Endothelial cell of umbilical vein (primary cell): ENCODE measurements around the gene GPR34. TPM values are rescaled to one million over a fixed set of nuclear protein-coding genes. Genes with fewer than 3 reads are reported as not detected.

Experiments
- BruUV-seq: library from RNA; stranded (reverse); fragments of 400-500 nt; replicated peaks from 2 replicates; lab custom pipeline; 2021; lab: Mats Ljungman, UMichigan
- CTCF ChIA-PET: fragments of 300-600, 350-600 bp; sonication (Branson Sonifier 250); formaldehyde crosslinking; loops from one replicate; lab custom pipeline; 2021; ENCODE audit warnings: antibody characterized with exemption, inconsistent platforms; lab: Charles Lee
- POLR2A ChIA-PET: fragments of 300-600, 350-600 bp; sonication (Branson Sonifier 250); formaldehyde crosslinking; loops from one replicate; lab custom pipeline; 2021; ENCODE audit warnings: antibody characterized with exemption, inconsistent platforms; lab: Charles Lee
- DNase-seq: peaks from one replicate; pipeline ENCODE4 v3.0.0-alpha.2; 2011; ENCODE audit warnings: low read depth, low spot score
- FAIRE-seq: peaks from 2 replicates; lab custom pipeline; 2011; peaks lifted over from hg19 to GRCh38; lab: Jason Lieb, UNC
- H2AFZ ChIP-seq: 2 replicates; pipeline ENCODE4 v1.6.0; 2012; ENCODE audit warnings: low read depth, low read length, control low read depth, inconsistent platforms
- H3K27ac ChIP-seq: 2 replicates; pipeline ENCODE4 v1.5.1; 2011; ENCODE audit warnings: low read depth, mild to moderate bottlenecking, control low read depth, low read length, moderate library complexity; ENCODE audit not compliant: insufficient read depth
- H3K27me3 ChIP-seq, 2 experiments: 2 replicates each; pipeline versions ENCODE4 v1.6.0 to v1.6.1; 2011; ENCODE audit warnings: low read length in 2 of 2, mixed read lengths in 1 of 2; ENCODE audit not compliant: control insufficient read depth in 2 of 2, insufficient read depth in 2 of 2
- H3K36me3 ChIP-seq, 2 experiments: 2 replicates in 1 of 2; 3 replicates in 1 of 2; pipeline ENCODE4 v1.5.1; 2011; ENCODE audit warnings: low read length in 2 of 2, mild to moderate bottlenecking in 1 of 2, moderate library complexity in 1 of 2; ENCODE audit not compliant: control insufficient read depth in 2 of 2, insufficient read depth in 2 of 2; ENCODE audit errors: extremely low read depth in 1 of 2
- H3K4me1 ChIP-seq: 3 replicates; pipeline ENCODE4 v1.5.1; 2011; ENCODE audit warnings: mild to moderate bottlenecking, low read length; ENCODE audit not compliant: control insufficient read depth, insufficient read depth; ENCODE audit errors: extremely low read depth
- H3K4me2 ChIP-seq: 2 replicates; pipeline ENCODE4 v1.6.1; 2011; ENCODE audit warnings: low read length, control low read depth, mixed read lengths; ENCODE audit not compliant: insufficient read depth
- H3K4me3 ChIP-seq, 3 experiments: fragments of 200-600 bp in 1 of 3; sonication (generic), shearing (Covaris generic) in 1 of 3; replicated peaks in 1 of 3; 2 replicates each; pipeline ENCODE4 v1.5.1; 2011 to 2016; ENCODE audit warnings: control low read depth in 3 of 3, low read length in 3 of 3, mild to moderate bottlenecking in 2 of 3, inconsistent platforms in 1 of 3, low read depth in 1 of 3, moderate library complexity in 1 of 3; ENCODE audit not compliant: insufficient read depth in 1 of 3
- H3K79me2 ChIP-seq: 2 replicates; pipeline ENCODE4 v1.6.0; 2012; ENCODE audit warnings: low read length, inconsistent platforms; ENCODE audit not compliant: control insufficient read depth, insufficient read depth
- H3K9ac ChIP-seq: replicated peaks from 2 replicates; pipeline ENCODE3; 2011; ENCODE audit warnings: low read length, control low read depth; ENCODE audit not compliant: insufficient read depth; ENCODE audit errors: extremely low read depth
- H3K9me1 ChIP-seq: replicated peaks from 3 replicates; pipeline ENCODE4 v1.6.0; 2011; ENCODE audit warnings: mild to moderate bottlenecking, low read length; ENCODE audit not compliant: control insufficient read depth, insufficient read depth; ENCODE audit errors: extremely low read depth
- H3K9me3 ChIP-seq: replicated peaks from 2 replicates; pipeline ENCODE4 v1.5.1; 2012; ENCODE audit warnings: low read length, inconsistent platforms; ENCODE audit not compliant: control insufficient read depth, insufficient read depth
- H4K20me1 ChIP-seq: replicated peaks from 2 replicates; pipeline ENCODE3; 2011; ENCODE audit warnings: mild to moderate bottlenecking, low read length; ENCODE audit not compliant: control insufficient read depth, insufficient read depth; ENCODE audit errors: extremely low read depth
- EZH2 ChIP-seq: IDR thresholded peaks from 2 replicates; pipeline ENCODE4 v1.6.1; 2012; ENCODE audit warnings: borderline replicate concordance, low read depth, mild to moderate bottlenecking, moderate library complexity, low read length, inconsistent platforms; ENCODE audit not compliant: severe bottlenecking
- FOS ChIP-seq: IDR thresholded peaks from 2 replicates; pipeline ENCODE4 v1.6.1; 2011; ENCODE audit warnings: mild to moderate bottlenecking, low read length, moderate library complexity, borderline replicate concordance; ENCODE audit not compliant: insufficient read depth
- GATA2 ChIP-seq: IDR thresholded peaks from 2 replicates; pipeline ENCODE4 v1.7.0; 2011; ENCODE audit warnings: low read depth, mild to moderate bottlenecking, moderate library complexity, mixed read lengths, low read length; ENCODE audit not compliant: insufficient read length, insufficient read depth
- JUN ChIP-seq: IDR thresholded peaks from 2 replicates; pipeline ENCODE4 v1.6.1; 2011; ENCODE audit warnings: borderline replicate concordance, low read depth; ENCODE audit not compliant: insufficient read length, insufficient read depth
- MYC ChIP-seq: IDR thresholded peaks from one replicate; pipeline ENCODE4 v1.6.1; 2011; ENCODE audit warnings: mild to moderate bottlenecking, low read depth, low read length
- POLR2A ChIP-seq: IDR thresholded peaks from 2 replicates; pipeline ENCODE4 v1.6.1; 2012; ENCODE audit warnings: low read depth, mild to moderate bottlenecking, control low read depth, low read length
- POLR2AphosphoS5 ChIP-seq: IDR thresholded peaks from 2 replicates; pipeline ENCODE4 v1.6.1; 2012; ENCODE audit warnings: low read depth, mild to moderate bottlenecking, control low read depth, low read length, moderate library complexity; ENCODE audit not compliant: insufficient read depth
- dilution Hi-C: fragments of 300-500 bp; cut with MboI; formaldehyde crosslinking; loops from one replicate; pipeline ENCODE4 v1.15.0; 2019; ENCODE audit warnings: low sequenced_read_pairs; ENCODE audit not compliant: extremely low pct_ligation_motif_present
- intact Hi-C: fragments of 100-400 bp; cut with micrococcal nuclease; formaldehyde crosslinking; loops from one replicate; pipeline ENCODE4 v1.10.0; 2022
- polyA plus RNA-seq, 4 experiments: library from polyadenylated mRNA; depleted of rRNA in 3 of 4; stranded (reverse) in 3 of 4; unstranded in 1 of 4; fragments of >200 nt; gene quantifications; 2 replicates each; pipeline versions ENCODE4 v1.2.1 to v1.2.3, GENCODE V29; 2011 to 2012; ENCODE audit warnings: missing spikeins in 1 of 4
- total RNA-seq: library from RNA; stranded (reverse); gene quantifications from 2 replicates; pipeline ENCODE4 v1.2.3, GENCODE V29; 2021
- TF ChIP-seq, protein P1 (sequence below): IDR thresholded peaks from 2 replicates; pipeline ENCODE4 v1.6.1; 2011; ENCODE audit not compliant: insufficient read depth, insufficient read length
- TF ChIP-seq, protein P2 (sequence below), 2 donors: IDR thresholded peaks; 1 replicate in 1 of 2; 2 replicates in 1 of 2; pipeline ENCODE4 v1.5.1; 2011; ENCODE audit warnings: low read length in 2 of 2, mild to moderate bottlenecking in 2 of 2, moderate library complexity in 2 of 2, control low read depth in 1 of 2, inconsistent platforms in 1 of 2, low read depth in 1 of 2; ENCODE audit not compliant: insufficient read depth in 1 of 2; ENCODE audit errors: extremely low read depth in 1 of 2

GPR34 gene
- total and polyA plus RNA-seq, 2 donors (not counting 3 experiments of a cell fraction or from before 2014, with no cell fraction given), result not detected

DNA sequence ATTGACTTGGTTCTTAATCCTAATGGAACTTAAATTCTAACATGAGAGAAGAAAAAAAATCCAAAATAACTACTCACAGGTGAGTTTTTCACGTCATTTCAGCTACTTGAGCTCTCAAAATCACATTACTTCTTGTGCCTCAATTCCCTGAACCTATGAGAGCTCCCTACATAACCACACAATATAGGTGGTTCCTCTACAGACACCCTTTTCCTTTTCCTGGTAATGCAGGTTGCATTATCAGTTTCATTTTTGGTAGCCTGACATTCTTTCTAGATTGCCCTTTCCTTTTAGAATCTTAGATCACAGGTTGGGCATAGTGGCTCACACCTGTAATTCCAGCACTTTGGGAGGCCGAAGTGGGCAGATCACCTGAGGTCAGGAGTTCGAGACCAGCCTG lies 4.3 kb downstream of the GPR34 start:
- Histone ChIP-seq H3K9ac (no peak overlapping the region), H2AFZ (no peak overlapping the region), H3K4me2 (no peak overlapping the region), H3K79me2 (no peaks in the 10 kb centered on the region), H3K27ac (no peak overlapping the region), H3K4me3 (no peak overlapping the region), H3K9me3 (no peaks in the 10 kb centered on the region), H4K20me1 (no peaks in the 10 kb centered on the region), H3K36me3 (no peaks in the 10 kb centered on the region), H3K27me3 (no peaks in the 10 kb centered on the region), H3K9me1 (no peaks in the 10 kb centered on the region), H3K4me1 (no peaks in the 10 kb centered on the region)
- dilution Hi-C loops (no loop called here), intact Hi-C loops (no loop called here)
- POLR2A ChIA-PET, result no interaction called here
- FAIRE-seq (no peak), DNase-seq (no peak)
- CTCF ChIA-PET, result no interaction called here
- TF ChIP-seq, protein P1, sequence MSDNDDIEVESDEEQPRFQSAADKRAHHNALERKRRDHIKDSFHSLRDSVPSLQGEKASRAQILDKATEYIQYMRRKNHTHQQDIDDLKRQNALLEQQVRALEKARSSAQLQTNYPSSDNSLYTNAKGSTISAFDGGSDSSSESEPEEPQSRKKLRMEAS, result no peak
- TF ChIP-seq EZH2, result no peak
- TF ChIP-seq GATA2, result no peak
- TF ChIP-seq MYC, result no peak
- TF ChIP-seq POLR2AphosphoS5, result no peak
- no peak for TF ChIP-seq JUN
- no peak for TF ChIP-seq FOS
- no peak for TF ChIP-seq POLR2A
- TF ChIP-seq, protein P2, sequence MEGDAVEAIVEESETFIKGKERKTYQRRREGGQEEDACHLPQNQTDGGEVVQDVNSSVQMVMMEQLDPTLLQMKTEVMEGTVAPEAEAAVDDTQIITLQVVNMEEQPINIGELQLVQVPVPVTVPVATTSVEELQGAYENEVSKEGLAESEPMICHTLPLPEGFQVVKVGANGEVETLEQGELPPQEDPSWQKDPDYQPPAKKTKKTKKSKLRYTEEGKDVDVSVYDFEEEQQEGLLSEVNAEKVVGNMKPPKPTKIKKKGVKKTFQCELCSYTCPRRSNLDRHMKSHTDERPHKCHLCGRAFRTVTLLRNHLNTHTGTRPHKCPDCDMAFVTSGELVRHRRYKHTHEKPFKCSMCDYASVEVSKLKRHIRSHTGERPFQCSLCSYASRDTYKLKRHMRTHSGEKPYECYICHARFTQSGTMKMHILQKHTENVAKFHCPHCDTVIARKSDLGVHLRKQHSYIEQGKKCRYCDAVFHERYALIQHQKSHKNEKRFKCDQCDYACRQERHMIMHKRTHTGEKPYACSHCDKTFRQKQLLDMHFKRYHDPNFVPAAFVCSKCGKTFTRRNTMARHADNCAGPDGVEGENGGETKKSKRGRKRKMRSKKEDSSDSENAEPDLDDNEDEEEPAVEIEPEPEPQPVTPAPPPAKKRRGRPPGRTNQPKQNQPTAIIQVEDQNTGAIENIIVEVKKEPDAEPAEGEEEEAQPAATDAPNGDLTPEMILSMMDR (IDR thresholded peaks at IDR 0.05; ENCODE audit: extremely low read depth in 1 of 2, insufficient read depth in 1 of 2, low read depth in 1 of 2, low read length in 2 of 2), result no peak
- BruUV-seq, result no TSS peak
